ENCODE measurements around the gene COL26A1.

- TF ChIP-seq CTCF (conservative IDR thresholded peaks at IDR 0.05): no peak
- TF ChIP-seq EZH2 (IDR thresholded peaks at IDR 0.05; ENCODE audit: low read depth): no peak
Observed at GRCh38 chr7:101606498-101606923, 243.8 kb downstream of the COL26A1 start.

Measured in PC-9 (cell line).